Bronchus fibroblast of lung (primary cell): ENCODE results near the gene PCDHA9. TPM values are rescaled to one million over a fixed set of nuclear protein-coding genes. Genes with fewer than 3 reads are reported as not detected.

Experiments used
- total RNA-seq: library from RNA; depleted of rRNA; stranded (reverse); fragments of >200 nt; gene quantifications from 2 replicates; pipeline ENCODE4 v1.2.3, GENCODE V29; 2015

The PCDHA9 gene
- total RNA-seq, 1 donor from 2014 or later = not detected

Other genes starting within 250 kb of the PCDHA9 start
- 0.17 TPM in 1 of 2 replicates, not detected in the other for gene CD14, start 215.2 kb upstream of the PCDHA9 start, total RNA-seq
- gene TMCO6, start 208.9 kb upstream of the PCDHA9 start, total RNA-seq = 10.6 and 14.6 TPM in 2 replicates
- gene NDUFA2, start 200.8 kb upstream of the PCDHA9 start, total RNA-seq = 60.2 and 73.4 TPM in 2 replicates
- gene IK, start 200.6 kb upstream of the PCDHA9 start, total RNA-seq = 58.7 and 73.3 TPM in 2 replicates
- gene WDR55, start 183.5 kb upstream of the PCDHA9 start, total RNA-seq = 15.9 and 17.0 TPM in 2 replicates
- gene DND1, start 174.8 kb upstream of the PCDHA9 start, total RNA-seq = 0.15 and 0.67 TPM in 2 replicates
- 70.8 and 73.6 TPM in 2 replicates for gene HARS1, start 157.0 kb upstream of the PCDHA9 start, total RNA-seq
- 21.3 and 27.2 TPM in 2 replicates for gene HARS2, start 156.9 kb upstream of the PCDHA9 start, total RNA-seq
- gene ZMAT2, start 147.9 kb upstream of the PCDHA9 start, total RNA-seq = 16.5 and 25.6 TPM in 2 replicates
- gene PCDHA1, start 62.2 kb upstream of the PCDHA9 start, total RNA-seq = not detected in 2 replicates
- gene PCDHA2, start 53.5 kb upstream of the PCDHA9 start, total RNA-seq = not detected in 2 replicates
- gene PCDHA3, start 47.3 kb upstream of the PCDHA9 start, total RNA-seq = under 0.01 TPM in 1 of 2 replicates, not detected in the other
- under 0.01 TPM in 2 replicates for gene PCDHA4, start 41.3 kb upstream of the PCDHA9 start, total RNA-seq
- not detected in 2 replicates for gene PCDHA5, start 26.8 kb upstream of the PCDHA9 start, total RNA-seq
- 0.15 TPM in 1 of 2 replicates, not detected in the other for gene PCDHA6, start 20.4 kb upstream of the PCDHA9 start, total RNA-seq
- gene PCDHA7, start 14.1 kb upstream of the PCDHA9 start, total RNA-seq = 0.15 TPM in 1 of 2 replicates, not detected in the other
- gene PCDHA8, start 7.2 kb upstream of the PCDHA9 start, total RNA-seq = not detected in 2 replicates
- gene PCDHA10, start 7.5 kb downstream of the PCDHA9 start, total RNA-seq = not detected in 2 replicates
- gene PCDHA11, start 20.6 kb downstream of the PCDHA9 start, total RNA-seq = not detected in 2 replicates
- not detected in 2 replicates for gene PCDHA12, start 26.9 kb downstream of the PCDHA9 start, total RNA-seq
- not detected in 2 replicates for gene PCDHA13, start 33.7 kb downstream of the PCDHA9 start, total RNA-seq
- gene PCDHAC1, start 77.9 kb downstream of the PCDHA9 start, total RNA-seq = not detected in 2 replicates
- gene PCDHAC2, start 118.1 kb downstream of the PCDHA9 start, total RNA-seq = not detected in 2 replicates
- gene PCDHB1, start 203.0 kb downstream of the PCDHA9 start, total RNA-seq = not detected in 2 replicates
- gene PCDHB2, start 246.2 kb downstream of the PCDHA9 start, total RNA-seq = 0.34 and 0.45 TPM in 2 replicates